ENCODE measurements around the gene SPNS2. TPM values are rescaled to one million over a fixed set of nuclear protein-coding genes. Genes with fewer than 3 reads are reported as not detected.

Gene SPNS2
- total and polyA plus RNA-seq, 4 donors: 4.0 to 9.0 (median 5.2) TPM

DNA sequence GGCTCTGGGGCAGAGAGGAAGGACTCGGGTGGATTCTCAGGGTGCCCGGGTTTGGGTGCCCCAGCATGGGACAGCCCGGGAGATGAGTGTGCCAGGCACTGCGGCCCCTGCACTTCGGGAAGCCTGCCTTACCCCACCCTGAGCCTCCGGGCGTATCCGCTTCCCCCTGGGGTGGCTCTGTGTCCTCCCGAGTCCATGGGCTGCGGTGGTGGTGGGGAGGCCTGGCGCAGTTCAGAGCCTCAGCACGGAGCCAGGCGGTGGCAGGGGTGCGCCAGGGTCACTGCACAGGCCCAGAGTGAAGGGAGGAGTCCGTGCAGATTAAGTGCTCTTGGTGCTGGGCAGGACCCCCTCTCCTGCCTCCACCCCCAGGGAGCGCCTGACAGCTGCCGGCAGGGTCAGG is 35.8 kb downstream of the SPNS2 start (continued):
- TF ChIP-seq, protein P1, sequence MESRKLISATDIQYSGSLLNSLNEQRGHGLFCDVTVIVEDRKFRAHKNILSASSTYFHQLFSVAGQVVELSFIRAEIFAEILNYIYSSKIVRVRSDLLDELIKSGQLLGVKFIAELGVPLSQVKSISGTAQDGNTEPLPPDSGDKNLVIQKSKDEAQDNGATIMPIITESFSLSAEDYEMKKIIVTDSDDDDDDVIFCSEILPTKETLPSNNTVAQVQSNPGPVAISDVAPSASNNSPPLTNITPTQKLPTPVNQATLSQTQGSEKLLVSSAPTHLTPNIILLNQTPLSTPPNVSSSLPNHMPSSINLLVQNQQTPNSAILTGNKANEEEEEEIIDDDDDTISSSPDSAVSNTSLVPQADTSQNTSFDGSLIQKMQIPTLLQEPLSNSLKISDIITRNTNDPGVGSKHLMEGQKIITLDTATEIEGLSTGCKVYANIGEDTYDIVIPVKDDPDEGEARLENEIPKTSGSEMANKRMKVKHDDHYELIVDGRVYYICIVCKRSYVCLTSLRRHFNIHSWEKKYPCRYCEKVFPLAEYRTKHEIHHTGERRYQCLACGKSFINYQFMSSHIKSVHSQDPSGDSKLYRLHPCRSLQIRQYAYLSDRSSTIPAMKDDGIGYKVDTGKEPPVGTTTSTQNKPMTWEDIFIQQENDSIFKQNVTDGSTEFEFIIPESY (IDR thresholded peaks at IDR 0.05): no peak

GRCh38 chr17:4534928-4535666 is 36.4 kb downstream of the SPNS2 start:
- 84% methylated on average over 27 of the region's 27 CpGs for WGBS
- no peak for DNase-seq (ENCODE audit: low spot score)

GRCh38 chr17:4535667-4536258 is 37.1 kb downstream of the SPNS2 start:
- 76% methylated on average over 19 of the region's 19 CpGs for WGBS
- H3K4me3 ChIP-seq (ENCODE audit: low read depth in 1 of 3, low read length in 3 of 3): no peak overlapping the region
- no peak overlapping the region for H3K9ac ChIP-seq (ENCODE audit: low read depth in 1 of 2, low read length in 2 of 2)
- TF ChIP-seq JUND (IDR thresholded peaks at IDR 0.05) (no peak), FOXA2 (IDR thresholded peaks at IDR 0.05) (no peak), HNF4A (conservative IDR thresholded peaks at IDR 0.05) (no peak), TAF1 (conservative IDR thresholded peaks at IDR 0.05) (no peak), YY1 (IDR thresholded peaks at IDR 0.05) (no peak), GABPA (IDR thresholded peaks at IDR 0.05 in 1 of 2, conservative IDR thresholded peaks at IDR 0.05 in 1 of 2) (no peak), CTCF (IDR thresholded peaks at IDR 0.05; ENCODE audit: low read depth, low read length, missing input control) (no peak), RXRA (IDR thresholded peaks at IDR 0.05) (no peak)
- TF ChIP-seq, protein P2, sequence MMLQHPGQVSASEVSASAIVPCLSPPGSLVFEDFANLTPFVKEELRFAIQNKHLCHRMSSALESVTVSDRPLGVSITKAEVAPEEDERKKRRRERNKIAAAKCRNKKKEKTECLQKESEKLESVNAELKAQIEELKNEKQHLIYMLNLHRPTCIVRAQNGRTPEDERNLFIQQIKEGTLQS (IDR thresholded peaks at IDR 0.05): no peak
- TF ChIP-seq, protein P1 (IDR thresholded peaks at IDR 0.05): no peak
- DNase-seq (ENCODE audit: low spot score): no peak
- H3K36me3 ChIP-seq (ENCODE audit: control insufficient read depth in 4 of 4, insufficient read depth in 3 of 4, low read depth in 1 of 4, low read length in 3 of 4): peaks cover 3 to 29% (median 10%) of the 10 kb centered on the region in 4 donors
- H3K9me3 ChIP-seq (ENCODE audit: control insufficient read depth in 4 of 4, low read length in 3 of 4): no peaks in the 10 kb centered on the region
- peaks cover 7 to 40% (median 14%) of the 10 kb centered on the region in 4 donors for H3K4me1 ChIP-seq (ENCODE audit: control insufficient read depth in 4 of 4, insufficient read depth in 4 of 4, low read length in 3 of 4)
- no peak overlapping the region for H3K27ac ChIP-seq (ENCODE audit: low read depth in 1 of 2, low read length in 2 of 2)
- no peaks in the 10 kb centered on the region for H3K27me3 ChIP-seq (ENCODE audit: control insufficient read depth in 4 of 4, insufficient read depth in 4 of 4, low read length in 3 of 4)

More at GRCh38 chr17:4534928-4535666, 36.4 kb downstream of the SPNS2 start:
- Histone ChIP-seq H3K9ac (ENCODE audit: low read depth in 1 of 2, low read length in 2 of 2) (no peak overlapping the region), H3K27me3 (ENCODE audit: control insufficient read depth in 4 of 4, insufficient read depth in 4 of 4, low read length in 3 of 4) (no peaks in the 10 kb centered on the region), H3K36me3 (ENCODE audit: control insufficient read depth in 4 of 4, insufficient read depth in 3 of 4, low read depth in 1 of 4, low read length in 3 of 4) (peaks cover 3 to 25% (median 7%) of the 10 kb centered on the region in 4 donors), H3K27ac (ENCODE audit: low read depth in 1 of 2, low read length in 2 of 2) (no peak overlapping the region), H3K9me3 (ENCODE audit: control insufficient read depth in 4 of 4, low read length in 3 of 4) (no peaks in the 10 kb centered on the region), H3K4me1 (ENCODE audit: control insufficient read depth in 4 of 4, insufficient read depth in 4 of 4, low read length in 3 of 4) (peaks cover 7 to 36% (median 14%) of the 10 kb centered on the region in 4 donors), H3K4me3 (ENCODE audit: low read depth in 1 of 3, low read length in 3 of 3) (no peak overlapping the region)
- no peak for TF ChIP-seq REST (IDR thresholded peaks at IDR 0.05)
- TF ChIP-seq RXRA (IDR thresholded peaks at IDR 0.05): no peak
- no peak for TF ChIP-seq RAD21 (IDR thresholded peaks at IDR 0.05)
- no peak for TF ChIP-seq YY1 (IDR thresholded peaks at IDR 0.05)
- TF ChIP-seq HNF4A (conservative IDR thresholded peaks at IDR 0.05): no peak
- TF ChIP-seq SP1 (IDR thresholded peaks at IDR 0.05): no peak

Measured in liver (tissue), 9 donors.